Trophoblast cell (in vitro differentiated cells and primary cell): ENCODE data around the gene CCDC77.

ENCODE experiments used
- DNase-seq, 2 donors: peaks; one replicate each; pipeline ENCODE4 v3.0.0-alpha.2; 2016
- H2AFZ ChIP-seq: 2 replicates; pipeline ENCODE4 v1.6.1; 2013; ENCODE audit warnings: low read length, moderate library complexity, mild to moderate bottlenecking; ENCODE audit not compliant: insufficient read depth, poor library complexity
- H2AK5ac ChIP-seq: 2 replicates; pipeline ENCODE4 v1.6.1; 2013; ENCODE audit warnings: mild to moderate bottlenecking, low read length
- H2BK120ac ChIP-seq: 2 replicates; pipeline ENCODE4 v1.6.1; 2013; ENCODE audit warnings: low read length, mild to moderate bottlenecking, moderate library complexity; ENCODE audit not compliant: insufficient read depth, poor library complexity
- H2BK12ac ChIP-seq: 2 replicates; pipeline ENCODE4 v1.6.1; 2013; ENCODE audit warnings: mild to moderate bottlenecking, low read length, moderate library complexity
- H2BK5ac ChIP-seq: 2 replicates; pipeline ENCODE4 v1.6.1; 2013; ENCODE audit warnings: low read length, low read depth, moderate library complexity, mild to moderate bottlenecking; ENCODE audit not compliant: poor library complexity
- H3K14ac ChIP-seq: 2 replicates; pipeline ENCODE4 v1.6.1; 2013; ENCODE audit warnings: mild to moderate bottlenecking, low read length
- H3K18ac ChIP-seq: 2 replicates; pipeline ENCODE4 v1.6.1; 2013; ENCODE audit warnings: mild to moderate bottlenecking, low read length
- H3K23ac ChIP-seq: 2 replicates; pipeline ENCODE4 v1.6.1; 2013; ENCODE audit warnings: low read length
- H3K27ac ChIP-seq: 2 replicates; pipeline ENCODE4 v1.5.1; 2013; ENCODE audit warnings: low read depth, mild to moderate bottlenecking, inconsistent platforms, low read length, moderate library complexity
- H3K27me3 ChIP-seq: 2 replicates; pipeline ENCODE4 v1.6.1; 2013; ENCODE audit warnings: inconsistent platforms, mild to moderate bottlenecking, low read length, moderate library complexity; ENCODE audit not compliant: insufficient read depth
- H3K36me3 ChIP-seq, 2 experiments: 1 replicate in 1 of 2; 2 replicates in 1 of 2; pipeline ENCODE4 v1.6.1; 2013; ENCODE audit warnings: low read length in 2 of 2, mild to moderate bottlenecking in 2 of 2, moderate library complexity in 1 of 2; ENCODE audit not compliant: insufficient read depth in 2 of 2, control insufficient read depth in 1 of 2
- H3K4ac ChIP-seq: 2 replicates; pipeline ENCODE4 v1.6.1; 2013; ENCODE audit warnings: low read depth, mild to moderate bottlenecking, low read length, moderate library complexity
- H3K4me1 ChIP-seq, 2 experiments: 1 replicate in 1 of 2; 2 replicates in 1 of 2; pipeline ENCODE4 v1.6.1; 2013; ENCODE audit warnings: low read length in 2 of 2, mild to moderate bottlenecking in 2 of 2, moderate library complexity in 1 of 2; ENCODE audit not compliant: insufficient read depth in 2 of 2, control insufficient read depth in 1 of 2
- H3K4me2 ChIP-seq: 2 replicates; pipeline ENCODE4 v1.6.1; 2013; ENCODE audit warnings: inconsistent platforms, mild to moderate bottlenecking, low read length, moderate library complexity
- H3K4me3 ChIP-seq: 2 replicates; pipeline ENCODE4 v1.5.1; 2013; ENCODE audit warnings: mild to moderate bottlenecking, low read depth, low read length, inconsistent platforms
- H3K79me1 ChIP-seq: one replicate; pipeline ENCODE4 v1.6.1; 2013; ENCODE audit warnings: low read length
- H3K79me2 ChIP-seq: 2 replicates; pipeline ENCODE4 v1.6.1; 2013; ENCODE audit warnings: low read length, mild to moderate bottlenecking; ENCODE audit not compliant: control insufficient read depth, insufficient read depth, poor library complexity
- H3K9ac ChIP-seq: 2 replicates; pipeline ENCODE4 v1.6.1; 2013; ENCODE audit warnings: mild to moderate bottlenecking, low read length
- H3K9me3 ChIP-seq: 2 replicates; pipeline ENCODE4 v1.6.1; 2013; ENCODE audit warnings: low read depth, mild to moderate bottlenecking, control low read depth, inconsistent platforms, low read length; ENCODE audit not compliant: insufficient read depth
- H4K12ac ChIP-seq: 2 replicates; pipeline ENCODE4 v1.6.1; 2013; ENCODE audit warnings: low read depth, mild to moderate bottlenecking, low read length, moderate library complexity
- H4K8ac ChIP-seq: 2 replicates; pipeline ENCODE4 v1.6.1; 2013; ENCODE audit warnings: low read depth, mild to moderate bottlenecking, low read length, moderate library complexity
- H4K91ac ChIP-seq: one replicate; pipeline ENCODE4 v1.6.1; 2013; ENCODE audit warnings: low read depth, mild to moderate bottlenecking, low read length, moderate library complexity
- WGBS: extraction: QIAGEN DNeasy Blood & Tissue Kit; methylation state at CpG from one replicate; pipeline ENCODE4 v1.1.7; 2013; ENCODE audit warnings: missing lambda C conversion rate; ENCODE audit not compliant: insufficient read length, insufficient coverage; ENCODE audit errors: extremely low coverage; 5-methylcytosine and 5-hydroxymethylcytosine counted together

The CCDC77 gene

DNA sequence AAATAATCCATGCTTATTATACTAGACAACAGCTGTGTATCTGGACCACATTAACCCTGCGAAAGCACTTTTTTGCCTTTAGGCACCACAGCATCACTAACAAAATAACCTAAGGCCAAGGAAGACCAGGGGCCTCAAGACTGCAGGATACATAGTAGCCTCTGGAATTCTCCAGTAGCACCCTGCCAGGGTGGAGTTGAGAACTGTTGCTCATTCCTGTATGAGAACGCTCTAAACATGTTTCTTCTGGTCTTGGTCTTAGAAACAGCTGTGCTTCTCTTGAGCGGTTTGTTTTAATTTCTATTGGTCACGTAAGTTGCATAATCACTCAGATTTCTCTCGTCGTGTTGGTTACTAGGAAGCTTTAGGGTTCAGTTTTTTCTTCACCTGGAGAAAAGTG lies 66.1 kb downstream of the CCDC77 start:
- no peak overlapping the region for H2AFZ ChIP-seq
- H3K27ac ChIP-seq: no peak overlapping the region
- H3K4ac ChIP-seq: no peak overlapping the region
- no peak overlapping the region for H3K18ac ChIP-seq
- no peak overlapping the region for H4K8ac ChIP-seq
- no peaks in the 10 kb centered on the region for H3K4me1 ChIP-seq
- H3K4me2 ChIP-seq: no peak overlapping the region
- no peak overlapping the region for H2BK120ac ChIP-seq
- H2BK12ac ChIP-seq: no peak overlapping the region
- no peak overlapping the region for H3K4me3 ChIP-seq
- no peak overlapping the region for H3K14ac ChIP-seq
- H3K23ac ChIP-seq: no peak overlapping the region
- no CpG with 5 or more reads among the region's 6 CpGs for whole genome bisulfite sequencing
- no peak overlapping the region for H4K12ac ChIP-seq
- H3K36me3 ChIP-seq: no peaks in the 10 kb centered on the region
- no peak overlapping the region for H4K91ac ChIP-seq
- no peaks in the 10 kb centered on the region for H3K9me3 ChIP-seq
- no peak overlapping the region for H2AK5ac ChIP-seq
- H3K79me1 ChIP-seq: no peaks in the 10 kb centered on the region
- H3K79me2 ChIP-seq: no peaks in the 10 kb centered on the region
- no peak overlapping the region for H2BK5ac ChIP-seq
- peaks cover 2% of the 10 kb centered on the region for H3K27me3 ChIP-seq
- no peak overlapping the region for H3K9ac ChIP-seq
- DNase-seq: no peak

DNA sequence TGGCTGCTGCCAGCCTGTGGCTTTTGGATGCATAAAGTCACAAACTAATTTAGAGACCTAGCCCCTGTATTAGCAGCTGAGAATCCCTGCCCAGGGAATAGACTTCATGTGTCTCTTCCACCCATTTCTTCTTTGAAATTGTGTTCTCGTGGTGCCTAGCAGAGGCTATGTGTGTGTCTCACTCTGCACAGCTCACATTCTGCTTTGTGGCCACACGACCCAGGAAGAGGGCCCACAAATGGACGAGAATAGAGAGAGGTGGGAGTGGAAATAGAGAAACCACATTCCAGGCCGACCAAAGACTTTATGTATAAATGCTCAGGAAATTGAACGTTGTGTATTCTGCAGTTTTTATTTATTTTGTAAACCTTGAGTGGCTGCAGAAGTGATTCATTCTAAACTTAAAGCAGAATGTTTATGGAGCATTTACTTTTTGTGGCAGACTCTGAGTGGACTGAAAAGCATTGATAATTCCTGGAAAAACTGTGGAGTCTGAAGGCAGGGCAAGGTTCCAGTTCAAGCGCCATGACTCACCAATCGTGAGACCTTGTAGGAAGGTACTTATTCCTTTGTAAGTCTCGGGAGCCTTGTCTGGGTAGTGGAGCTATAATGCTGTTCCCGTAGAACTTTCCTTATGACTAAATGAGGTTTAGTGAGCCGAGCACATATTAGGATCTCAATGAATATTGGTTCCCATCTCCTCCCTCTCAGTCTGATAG lies 67.4 kb downstream of the CCDC77 start:
- H2BK120ac ChIP-seq: no peak overlapping the region
- H3K4ac ChIP-seq: no peak overlapping the region
- peaks cover 2 to 8% of the 10 kb centered on the region in 2 experiments for H3K4me1 ChIP-seq
- H3K27ac ChIP-seq: no peak overlapping the region
- peaks cover under 1% of the 10 kb centered on the region for H3K27me3 ChIP-seq
- no peak overlapping the region for H2AFZ ChIP-seq
- H4K8ac ChIP-seq: no peak overlapping the region
- no peak overlapping the region for H2AK5ac ChIP-seq
- no peaks in the 10 kb centered on the region for H3K79me2 ChIP-seq
- no peak overlapping the region for H2BK12ac ChIP-seq
- no CpG with 5 or more reads among the region's 10 CpGs for WGBS
- no peak overlapping the region for H4K12ac ChIP-seq
- no peak overlapping the region for H4K91ac ChIP-seq
- no peak overlapping the region for H3K4me2 ChIP-seq
- no peaks in the 10 kb centered on the region for H3K79me1 ChIP-seq
- no peak overlapping the region for H3K23ac ChIP-seq
- H3K9ac ChIP-seq: no peak overlapping the region
- H3K36me3 ChIP-seq: no peaks in the 10 kb centered on the region
- H3K18ac ChIP-seq: no peak overlapping the region
- DNase-seq: no peak
- H3K9me3 ChIP-seq: peaks cover 1% of the 10 kb centered on the region
- H3K4me3 ChIP-seq: no peak overlapping the region
- no peak overlapping the region for H3K14ac ChIP-seq
- no peak overlapping the region for H2BK5ac ChIP-seq

DNA sequence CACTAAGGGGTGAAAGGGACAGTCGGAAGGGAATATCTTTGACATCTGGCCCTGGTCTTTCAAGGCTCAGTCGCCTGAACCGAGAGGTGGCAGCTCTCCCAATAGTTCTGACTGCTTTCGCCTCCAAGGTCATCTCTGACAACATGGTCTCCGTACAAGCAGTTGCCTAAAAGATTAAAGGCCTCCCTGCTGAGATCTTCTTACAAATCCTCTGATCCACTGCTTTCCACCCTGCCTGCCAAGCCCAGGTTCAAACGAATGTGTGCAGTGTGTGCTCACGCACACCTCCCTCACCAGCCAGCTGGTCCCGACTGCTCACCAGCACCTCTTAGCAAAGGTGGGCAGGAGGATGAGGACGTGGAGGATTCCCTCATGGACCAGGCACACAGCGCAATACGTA lies 68.7 kb downstream of the CCDC77 start:
- no peak overlapping the region for H3K4ac ChIP-seq
- no peak overlapping the region for H3K4me2 ChIP-seq
- no peak overlapping the region for H2AK5ac ChIP-seq
- no peaks in the 10 kb centered on the region for H3K79me2 ChIP-seq
- H2AFZ ChIP-seq: no peak overlapping the region
- H4K8ac ChIP-seq: no peak overlapping the region
- H3K27me3 ChIP-seq: no peaks in the 10 kb centered on the region
- H4K91ac ChIP-seq: no peak overlapping the region
- no peaks in the 10 kb centered on the region for H3K79me1 ChIP-seq
- no peak overlapping the region for H3K14ac ChIP-seq
- H3K27ac ChIP-seq: no peak overlapping the region
- H2BK12ac ChIP-seq: no peak overlapping the region
- no peak overlapping the region for H2BK5ac ChIP-seq
- peaks cover 1% of the 10 kb centered on the region for H3K9me3 ChIP-seq
- peaks cover 5 to 13% of the 10 kb centered on the region in 2 experiments for H3K4me1 ChIP-seq
- no peak for DNase-seq
- H3K9ac ChIP-seq: no peak overlapping the region
- H3K18ac ChIP-seq: no peak overlapping the region
- no peaks in the 10 kb centered on the region for H3K36me3 ChIP-seq
- no peak overlapping the region for H3K4me3 ChIP-seq
- H3K23ac ChIP-seq: no peak overlapping the region
- no peak overlapping the region for H4K12ac ChIP-seq
- H2BK120ac ChIP-seq: no peak overlapping the region
- no CpG with 5 or more reads among the region's 11 CpGs for WGBS

DNA sequence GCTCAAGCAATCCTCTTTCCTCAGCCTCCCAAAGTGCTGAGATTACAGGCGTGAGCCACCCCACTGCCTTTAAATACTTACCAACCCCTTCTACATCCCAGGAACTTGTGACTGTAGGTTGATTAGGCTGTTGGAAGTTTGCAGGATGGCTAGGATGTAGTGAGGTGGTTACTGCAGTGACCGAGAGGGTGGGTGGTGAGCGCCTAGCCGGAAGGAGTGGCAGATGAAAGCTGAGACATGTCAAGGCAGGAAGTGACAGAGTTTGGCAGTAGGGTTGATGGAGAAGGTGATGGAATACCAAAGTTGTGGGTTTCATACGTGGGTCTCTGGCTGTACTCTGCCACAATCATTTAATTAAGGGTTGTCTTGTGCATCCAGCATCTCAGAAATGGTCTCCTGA lies 71.8 kb downstream of the CCDC77 start:
- Histone ChIP-seq H4K91ac (no peak overlapping the region), H3K79me2 (no peaks in the 10 kb centered on the region), H2BK5ac (no peak overlapping the region), H4K8ac (no peak overlapping the region), H3K27me3 (no peaks in the 10 kb centered on the region), H3K4me1 (peaks cover 7 to 16% of the 10 kb centered on the region in 2 experiments), H2BK120ac (no peak overlapping the region), H4K12ac (no peak overlapping the region), H2BK12ac (no peak overlapping the region), H3K4me2 (no peak overlapping the region), H3K36me3 (no peaks in the 10 kb centered on the region), H3K9ac (no peak overlapping the region), H3K79me1 (no peaks in the 10 kb centered on the region), H3K14ac (no peak overlapping the region), H3K18ac (peak overlapping the region; percentile 68), H2AK5ac (no peak overlapping the region), H3K4me3 (no peak overlapping the region), H3K9me3 (peaks cover 1% of the 10 kb centered on the region), H3K27ac (no peak overlapping the region), H2AFZ (no peak overlapping the region), H3K4ac (no peak overlapping the region), H3K23ac (no peak overlapping the region)
- WGBS: no CpG with 5 or more reads among the region's 5 CpGs
- no peak for DNase-seq
